OCI-LY3 (cell line): ENCODE measurements around the gene GPR3.

Experiments
- CTCF ChIP-seq: fragments of 200-600, 300-600 bp; sonication (generic); IDR thresholded peaks from 2 replicates; pipeline ENCODE4 v1.5.1; 2014; ENCODE audit warnings: antibody characterized with exemption, low read length, low read depth
- EZH2phosphoT487 ChIP-seq: fragments of 200-600 bp; shearing (Covaris generic); IDR thresholded peaks from 2 replicates; pipeline ENCODE4 v1.6.1; 2018; ENCODE audit warnings: antibody characterized with exemption, mixed run types, low read depth

- TF ChIP-seq CTCF: no peak
- TF ChIP-seq EZH2phosphoT487: no peak
Measured at GRCh38 chr1:27381969-27382762, 10.3 kb upstream of the GPR3 start.
